ENCODE data around the gene CCDC6.

DNA sequence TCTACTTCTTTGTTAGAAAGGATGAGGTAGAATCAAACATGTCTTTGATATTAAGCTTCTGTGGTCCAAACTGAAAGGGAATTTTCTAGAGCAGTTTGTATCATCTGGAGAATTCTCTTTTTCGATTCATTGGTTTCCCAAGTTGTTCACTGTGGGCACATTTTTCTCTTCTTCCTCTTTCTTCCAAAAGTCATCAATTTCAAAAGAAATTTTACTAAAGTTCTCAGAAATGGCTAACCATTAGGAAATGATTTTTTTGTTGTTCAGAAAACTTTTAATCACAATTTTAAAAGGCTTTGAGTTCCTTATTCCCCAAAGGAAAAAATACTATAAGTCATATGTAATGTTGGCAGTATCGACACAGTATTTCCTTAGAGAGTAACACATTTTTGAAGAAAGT lies 28.3 kb upstream of the CCDC6 start:
- no peak for TF ChIP-seq EZH2 (IDR thresholded peaks at IDR 0.05)
- no peak for TF ChIP-seq RAD21 (IDR thresholded peaks at IDR 0.05; ENCODE audit: low read depth)
